K562 (cell line): Measurements from ENCODE around the gene RUNDC1. TPM values are rescaled to one million over a fixed set of nuclear protein-coding genes. Genes with fewer than 3 reads are reported as not detected.
A peak's percentile ranks its signal among the peaks of the same experiment; 100 is the strongest.

Experiments
- CBFA2T2 ChIP-seq: fragments of 450-650 bp; conservative IDR thresholded peaks from 2 replicates; pipeline ENCODE4 v1.6.1; 2017; ENCODE audit warnings: mild to moderate bottlenecking
- CBX8 ChIP-seq: fragments of 200-600 bp; sonication (generic); IDR thresholded peaks from 2 replicates; pipeline ENCODE4 v1.6.1; 2012; ENCODE audit warnings: borderline replicate concordance, mixed run types, low read depth, mild to moderate bottlenecking, moderate library complexity, mixed read lengths, low read length, control low read depth, inconsistent platforms; ENCODE audit not compliant: poor library complexity, severe bottlenecking; ENCODE audit errors: extremely low read depth
- EP400 ChIP-seq: fragments of 450-650 bp; IDR thresholded peaks from 2 replicates; pipeline ENCODE4 v1.6.1; 2017; ENCODE audit warnings: antibody characterized with exemption, mild to moderate bottlenecking, moderate library complexity
- FOXA1 ChIP-seq: fragments of 450-650 bp; IDR thresholded peaks from 2 replicates; pipeline ENCODE4 v1.6.1; 2016; ENCODE audit warnings: mild to moderate bottlenecking, borderline replicate concordance
- FOXJ2 ChIP-seq: fragments of 200-800 bp; sonication (Bioruptor generic); IDR thresholded peaks from 2 replicates; pipeline ENCODE4 v1.6.1; 2016; ENCODE audit warnings: missing genetic modification characterization, missing compliant biosample characterization
- GABPA ChIP-seq: fragments of 200-800 bp; sonication (Bioruptor generic); conservative IDR thresholded peaks from 2 replicates; pipeline ENCODE4 v1.6.1; 2016; ENCODE audit warnings: low read depth, missing genetic modification characterization, missing compliant biosample characterization
- IFI16 ChIP-seq: fragments of 250-450 bp; sonication (Bioruptor Pico); IDR thresholded peaks from 2 replicates; pipeline ENCODE4 v2.1.2; 2022; ENCODE audit warnings: mild to moderate bottlenecking, inconsistent platforms
- NR2C1 ChIP-seq, 2 experiments: fragments of 450-650 bp; IDR thresholded peaks; 2 replicates each; pipeline ENCODE4 v1.6.1; 2017; ENCODE audit warnings: mild to moderate bottlenecking in 2 of 2, antibody characterized with exemption in 1 of 2, inconsistent platforms in 1 of 2, missing compliant biosample characterization in 1 of 2, missing genetic modification characterization in 1 of 2
- PTRF ChIP-seq: fragments of 450-650 bp; IDR thresholded peaks from 2 replicates; pipeline ENCODE4 v1.6.1; 2016; ENCODE audit warnings: mild to moderate bottlenecking, missing genetic modification characterization, missing compliant biosample characterization
- SPI1 ChIP-seq: IDR thresholded peaks from 2 replicates; pipeline ENCODE4 v1.6.1; 2011; ENCODE audit warnings: low read depth, low read length, control low read depth, borderline replicate concordance
- STAT5B ChIP-seq: fragments of 250-450 bp; sonication (Bioruptor Pico); IDR thresholded peaks from 2 replicates; pipeline ENCODE4 v1.8.0; 2021; ENCODE audit warnings: mild to moderate bottlenecking, inconsistent platforms
- TRIM28 ChIP-seq: fragments of 450-650 bp; IDR thresholded peaks from 2 replicates; pipeline ENCODE4 v1.6.1; 2017
- ZNF133 ChIP-seq: fragments of 250-450 bp; sonication (Bioruptor Pico); IDR thresholded peaks from 2 replicates; pipeline ENCODE4 v1.4.0; 2020; ENCODE audit warnings: mild to moderate bottlenecking
- ZNF384 ChIP-seq: IDR thresholded peaks from 2 replicates; pipeline ENCODE4 v1.6.1; 2012; ENCODE audit warnings: low read depth, low read length, improper control_type of control experiment
- ZNF766 ChIP-seq: fragments of 200-800 bp; sonication (Bioruptor generic); conservative IDR thresholded peaks from 2 replicates; pipeline ENCODE4 v1.6.1; 2016; ENCODE audit warnings: missing genetic modification characterization, missing compliant biosample characterization
- polyA plus RNA-seq, 8 experiments: library from polyadenylated mRNA; depleted of rRNA in 4 of 8; stranded (reverse) in 5 of 8; unstranded in 3 of 8; fragments of >200 nt; fragmentation: Nextera tagmentation in 2 of 8; fragmentation: Illumina TruSeq in 1 of 8; extraction: Ambion mirVana in 2 of 8; extraction: Trizol in 1 of 8; gene quantifications; 2 replicates each; pipeline versions ENCODE4 v1.2.1 to v1.2.3, GENCODE V29; 2011 to 2014; ENCODE audit warnings: inconsistent platforms in 1 of 8, missing spikeins in 1 of 8
- total RNA-seq, 7 experiments: library from RNA; depleted of rRNA in 6 of 7; stranded (reverse); fragments of >200 nt in 6 of 7; fragmentation: Illumina TruSeq in 2 of 7; extraction: Trizol in 2 of 7; gene quantifications; 2 replicates each; pipeline versions ENCODE4 v1.2.1 to v1.2.3, GENCODE V29; 2011 to 2021; ENCODE audit warnings: low replicate concordance in 1 of 7
- TF ChIP-seq, protein P1 (sequence below): fragments of 250-450 bp; sonication (Bioruptor Pico); IDR thresholded peaks from 2 replicates; pipeline ENCODE4 v1.4.0; 2020
- TF ChIP-seq, protein P2 (sequence below), 3 experiments: fragments of 200-800 bp in 1 of 3; fragments of 250-450 bp in 1 of 3; fragments of 450-650 bp in 1 of 3; sonication (Bioruptor Pico) in 1 of 3; sonication (Bioruptor generic) in 1 of 3; formaldehyde crosslinking in 1 of 3; IDR thresholded peaks; 2 replicates each; pipeline versions ENCODE4 v1.6.1 to v1.8.0; 2016 to 2022; ENCODE audit warnings: mild to moderate bottlenecking in 2 of 3, missing genetic modification characterization in 2 of 3, missing compliant biosample characterization in 1 of 3, moderate library complexity in 1 of 3

RUNDC1 gene
- total and polyA plus RNA-seq, 9 of the 15 experiments (the other 6 are each of a cell fraction or from before 2014, with no cell fraction given) = 3.4 to 12.6 (median 9.4) TPM

DNA sequence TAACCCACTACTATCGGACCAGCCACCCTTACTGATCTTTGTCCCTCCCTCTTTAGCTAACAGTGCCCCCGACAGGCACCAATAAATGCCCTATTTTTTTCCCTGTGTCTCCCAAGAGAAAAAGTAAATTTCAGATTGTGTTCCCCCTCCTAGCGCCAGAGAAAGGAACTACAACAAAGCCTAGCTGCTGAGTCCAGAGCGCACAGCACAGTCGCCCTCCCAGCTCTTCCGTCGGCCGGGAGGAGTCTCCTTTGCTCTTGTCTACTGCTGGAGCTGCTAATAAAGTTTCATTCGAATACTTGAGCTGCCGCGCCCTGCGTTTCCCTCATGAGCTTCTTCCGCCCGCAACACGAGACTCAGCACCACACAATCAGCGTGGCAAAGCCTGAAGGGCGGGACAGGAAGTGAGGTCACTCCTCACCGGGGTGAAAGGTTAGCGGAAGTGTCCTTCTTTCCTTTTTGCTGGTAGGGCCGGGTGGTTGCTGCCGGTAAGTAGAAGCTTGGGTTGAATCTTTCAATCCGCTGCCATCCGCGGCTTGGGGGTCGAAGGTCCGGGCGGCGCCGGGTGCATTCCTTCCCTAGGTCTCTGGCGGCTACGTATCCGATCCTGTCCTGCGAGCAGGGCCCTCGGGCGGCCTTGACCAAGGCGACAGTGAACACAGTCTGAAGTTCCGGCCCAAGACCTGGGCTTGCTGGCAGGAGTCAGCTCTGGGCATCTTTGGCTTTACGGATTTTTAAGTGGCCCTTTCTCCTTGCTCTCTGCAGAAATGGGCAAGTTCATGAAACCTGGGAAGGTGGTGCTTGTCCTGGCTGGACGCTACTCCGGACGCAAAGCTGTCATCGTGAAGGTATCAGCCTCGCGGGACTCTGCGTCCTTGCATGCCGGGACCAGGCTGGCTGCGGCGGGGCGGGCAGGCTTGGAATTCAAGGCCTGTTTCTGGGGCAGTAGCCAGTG is 17.9 kb downstream of the RUNDC1 start, which contains the start of gene RPL27 (continued):
- TF ChIP-seq, protein P1, sequence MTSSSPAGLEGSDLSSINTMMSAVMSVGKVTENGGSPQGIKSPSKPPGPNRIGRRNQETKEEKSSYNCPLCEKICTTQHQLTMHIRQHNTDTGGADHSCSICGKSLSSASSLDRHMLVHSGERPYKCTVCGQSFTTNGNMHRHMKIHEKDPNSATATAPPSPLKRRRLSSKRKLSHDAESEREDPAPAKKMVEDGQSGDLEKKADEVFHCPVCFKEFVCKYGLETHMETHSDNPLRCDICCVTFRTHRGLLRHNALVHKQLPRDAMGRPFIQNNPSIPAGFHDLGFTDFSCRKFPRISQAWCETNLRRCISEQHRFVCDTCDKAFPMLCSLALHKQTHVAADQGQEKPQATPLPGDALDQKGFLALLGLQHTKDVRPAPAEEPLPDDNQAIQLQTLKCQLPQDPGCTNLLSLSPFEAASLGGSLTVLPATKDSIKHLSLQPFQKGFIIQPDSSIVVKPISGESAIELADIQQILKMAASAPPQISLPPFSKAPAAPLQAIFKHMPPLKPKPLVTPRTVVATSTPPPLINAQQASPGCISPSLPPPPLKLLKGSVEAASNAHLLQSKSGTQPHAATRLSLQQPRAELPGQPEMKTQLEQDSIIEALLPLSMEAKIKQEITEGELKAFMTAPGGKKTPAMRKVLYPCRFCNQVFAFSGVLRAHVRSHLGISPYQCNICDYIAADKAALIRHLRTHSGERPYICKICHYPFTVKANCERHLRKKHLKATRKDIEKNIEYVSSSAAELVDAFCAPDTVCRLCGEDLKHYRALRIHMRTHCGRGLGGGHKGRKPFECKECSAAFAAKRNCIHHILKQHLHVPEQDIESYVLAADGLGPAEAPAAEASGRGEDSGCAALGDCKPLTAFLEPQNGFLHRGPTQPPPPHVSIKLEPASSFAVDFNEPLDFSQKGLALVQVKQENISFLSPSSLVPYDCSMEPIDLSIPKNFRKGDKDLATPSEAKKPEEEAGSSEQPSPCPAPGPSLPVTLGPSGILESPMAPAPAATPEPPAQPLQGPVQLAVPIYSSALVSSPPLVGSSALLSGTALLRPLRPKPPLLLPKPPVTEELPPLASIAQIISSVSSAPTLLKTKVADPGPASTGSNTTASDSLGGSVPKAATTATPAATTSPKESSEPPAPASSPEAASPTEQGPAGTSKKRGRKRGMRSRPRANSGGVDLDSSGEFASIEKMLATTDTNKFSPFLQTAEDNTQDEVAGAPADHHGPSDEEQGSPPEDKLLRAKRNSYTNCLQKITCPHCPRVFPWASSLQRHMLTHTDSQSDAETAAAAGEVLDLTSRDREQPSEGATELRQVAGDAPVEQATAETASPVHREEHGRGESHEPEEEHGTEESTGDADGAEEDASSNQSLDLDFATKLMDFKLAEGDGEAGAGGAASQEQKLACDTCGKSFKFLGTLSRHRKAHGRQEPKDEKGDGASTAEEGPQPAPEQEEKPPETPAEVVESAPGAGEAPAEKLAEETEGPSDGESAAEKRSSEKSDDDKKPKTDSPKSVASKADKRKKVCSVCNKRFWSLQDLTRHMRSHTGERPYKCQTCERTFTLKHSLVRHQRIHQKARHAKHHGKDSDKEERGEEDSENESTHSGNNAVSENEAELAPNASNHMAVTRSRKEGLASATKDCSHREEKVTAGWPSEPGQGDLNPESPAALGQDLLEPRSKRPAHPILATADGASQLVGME = no peak
- TF ChIP-seq STAT5B (CRISPR knock-in tag) (no peak), GABPA (peak; percentile 99), EP400 (peak; percentile 99), FOXJ2 (tag) (peak; percentile 41), CBFA2T2 (no peak), IFI16 (CRISPR knock-in tag) (no peak), PTRF (tag) (no peak), ZNF384 (peak; percentile 90), SPI1 (peak; percentile 78), CBX8 (no peak), ZNF766 (CRISPR knock-in tag) (peak; percentile 52; the same call in 1 of the 2 replicates), FOXA1 (no peak), ZNF133 (CRISPR knock-in tag) (no peak), NR2C1 (IDR thresholded peaks at IDR 0.05) (peak; percentile 99), NR2C1 (tag; IDR thresholded peaks at IDR 0.05) (peak; percentile 100), TRIM28 (no peak)
- TF ChIP-seq, protein P2, sequence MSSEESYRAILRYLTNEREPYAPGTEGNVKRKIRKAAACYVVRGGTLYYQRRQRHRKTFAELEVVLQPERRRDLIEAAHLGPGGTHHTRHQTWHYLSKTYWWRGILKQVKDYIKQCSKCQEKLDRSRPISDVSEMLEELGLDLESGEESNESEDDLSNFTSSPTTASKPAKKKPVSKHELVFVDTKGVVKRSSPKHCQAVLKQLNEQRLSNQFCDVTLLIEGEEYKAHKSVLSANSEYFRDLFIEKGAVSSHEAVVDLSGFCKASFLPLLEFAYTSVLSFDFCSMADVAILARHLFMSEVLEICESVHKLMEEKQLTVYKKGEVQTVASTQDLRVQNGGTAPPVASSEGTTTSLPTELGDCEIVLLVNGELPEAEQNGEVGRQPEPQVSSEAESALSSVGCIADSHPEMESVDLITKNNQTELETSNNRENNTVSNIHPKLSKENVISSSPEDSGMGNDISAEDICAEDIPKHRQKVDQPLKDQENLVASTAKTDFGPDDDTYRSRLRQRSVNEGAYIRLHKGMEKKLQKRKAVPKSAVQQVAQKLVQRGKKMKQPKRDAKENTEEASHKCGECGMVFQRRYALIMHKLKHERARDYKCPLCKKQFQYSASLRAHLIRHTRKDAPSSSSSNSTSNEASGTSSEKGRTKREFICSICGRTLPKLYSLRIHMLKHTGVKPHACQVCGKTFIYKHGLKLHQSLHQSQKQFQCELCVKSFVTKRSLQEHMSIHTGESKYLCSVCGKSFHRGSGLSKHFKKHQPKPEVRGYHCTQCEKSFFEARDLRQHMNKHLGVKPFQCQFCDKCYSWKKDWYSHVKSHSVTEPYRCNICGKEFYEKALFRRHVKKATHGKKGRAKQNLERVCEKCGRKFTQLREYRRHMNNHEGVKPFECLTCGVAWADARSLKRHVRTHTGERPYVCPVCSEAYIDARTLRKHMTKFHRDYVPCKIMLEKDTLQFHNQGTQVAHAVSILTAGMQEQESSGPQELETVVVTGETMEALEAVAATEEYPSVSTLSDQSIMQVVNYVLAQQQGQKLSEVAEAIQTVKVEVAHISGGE (CRISPR knock-in tag; IDR thresholded peaks at IDR 0.05) = peak in 1 of 3 experiments; percentile 95; a peak in 2 of 6 replicates
